ENCODE data around the gene RICTOR.

Gene RICTOR

DNA sequence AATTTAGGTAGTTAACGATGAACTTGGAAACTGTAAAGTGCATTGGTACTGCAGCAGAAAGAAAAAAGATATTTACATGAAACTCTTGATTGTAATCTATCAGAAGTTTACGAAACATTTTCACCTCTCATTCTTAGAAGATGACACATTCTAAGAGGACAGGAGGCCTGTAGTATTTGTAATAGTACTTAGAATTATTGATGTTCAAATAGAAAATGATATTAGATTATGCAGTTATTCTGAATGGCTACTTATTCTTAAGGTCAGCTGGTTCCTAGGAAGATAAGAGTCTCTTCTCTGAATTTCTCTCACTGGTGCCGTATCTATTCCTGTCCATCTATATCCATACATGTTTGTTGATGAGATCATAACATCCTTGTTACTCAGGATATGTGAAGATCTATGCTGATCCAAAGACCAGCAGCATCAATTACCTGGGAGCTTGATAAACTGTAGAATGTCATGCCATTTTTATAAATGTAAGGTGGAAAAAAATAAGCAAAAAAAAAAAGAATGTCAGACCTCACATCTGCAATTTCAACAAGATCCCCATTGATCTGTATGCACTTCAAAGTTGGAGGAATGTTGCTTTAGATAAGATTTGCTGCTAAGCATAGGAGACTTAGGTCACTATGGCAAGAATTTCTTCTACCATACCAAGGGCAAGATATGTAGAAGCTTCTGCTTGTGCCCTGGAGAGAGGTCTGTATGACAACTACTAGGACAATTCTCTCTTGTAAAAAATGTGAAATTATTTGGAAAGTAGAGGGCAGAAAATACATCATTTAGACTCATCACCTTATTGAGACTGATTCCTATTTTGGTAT lies 42.4 kb upstream of the RICTOR start:
- Histone ChIP-seq H3K4me1 (ENCODE audit: control insufficient read depth, insufficient read depth, low read length) (0 out of 2 replicates have a peak, but pooled peaks cover 3% of the 10 kb centered on the region), H3K36me3 (ENCODE audit: control insufficient read depth in 2 of 2, insufficient read depth in 1 of 2, low read length in 2 of 2) (no peaks in the 10 kb centered on the region), H3K9me3 (ENCODE audit: control insufficient read depth, insufficient read depth, low read depth, low read length) (no peaks in the 10 kb centered on the region), H3K4me3 (ENCODE audit: low read depth, low read length) (no peak overlapping the region), H3K27ac (ENCODE audit: extremely low read depth, low read depth, low read length) (no peak overlapping the region)
- ChIA-PET POLR2A (no interaction called here), CTCF (interaction anchor here (0.6 to 0.7 kb wide), 2 partner anchors 518 to 1688 kb away, joined by 3 to 6 read pairs; no protein-coding TSS in a partner anchor)
- no peak for TF ChIP-seq ZNF292 (tag by site-specific recombination; IDR thresholded peaks at IDR 0.05; ENCODE audit: borderline replicate concordance, low read depth)
- TF ChIP-seq MEIS1 (CRISPR knock-in tag; IDR thresholded peaks at IDR 0.05; ENCODE audit: borderline replicate concordance), result no peak
- TF ChIP-seq, protein P1, sequence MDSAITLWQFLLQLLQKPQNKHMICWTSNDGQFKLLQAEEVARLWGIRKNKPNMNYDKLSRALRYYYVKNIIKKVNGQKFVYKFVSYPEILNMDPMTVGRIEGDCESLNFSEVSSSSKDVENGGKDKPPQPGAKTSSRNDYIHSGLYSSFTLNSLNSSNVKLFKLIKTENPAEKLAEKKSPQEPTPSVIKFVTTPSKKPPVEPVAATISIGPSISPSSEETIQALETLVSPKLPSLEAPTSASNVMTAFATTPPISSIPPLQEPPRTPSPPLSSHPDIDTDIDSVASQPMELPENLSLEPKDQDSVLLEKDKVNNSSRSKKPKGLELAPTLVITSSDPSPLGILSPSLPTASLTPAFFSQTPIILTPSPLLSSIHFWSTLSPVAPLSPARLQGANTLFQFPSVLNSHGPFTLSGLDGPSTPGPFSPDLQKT (IDR thresholded peaks at IDR 0.05; ENCODE audit: borderline replicate concordance, low read depth, low read length), result no peak
- TF ChIP-seq ZNF792 (tag by site-specific recombination; IDR thresholded peaks at IDR 0.05), result no peak
- TF ChIP-seq SCRT1 (tag by site-specific recombination; IDR thresholded peaks at IDR 0.05; ENCODE audit: borderline replicate concordance), result no peak
- TF ChIP-seq ZFP41 (tag by site-specific recombination; IDR thresholded peaks at IDR 0.05; ENCODE audit: borderline replicate concordance), result no peak
- TF ChIP-seq, protein P2, sequence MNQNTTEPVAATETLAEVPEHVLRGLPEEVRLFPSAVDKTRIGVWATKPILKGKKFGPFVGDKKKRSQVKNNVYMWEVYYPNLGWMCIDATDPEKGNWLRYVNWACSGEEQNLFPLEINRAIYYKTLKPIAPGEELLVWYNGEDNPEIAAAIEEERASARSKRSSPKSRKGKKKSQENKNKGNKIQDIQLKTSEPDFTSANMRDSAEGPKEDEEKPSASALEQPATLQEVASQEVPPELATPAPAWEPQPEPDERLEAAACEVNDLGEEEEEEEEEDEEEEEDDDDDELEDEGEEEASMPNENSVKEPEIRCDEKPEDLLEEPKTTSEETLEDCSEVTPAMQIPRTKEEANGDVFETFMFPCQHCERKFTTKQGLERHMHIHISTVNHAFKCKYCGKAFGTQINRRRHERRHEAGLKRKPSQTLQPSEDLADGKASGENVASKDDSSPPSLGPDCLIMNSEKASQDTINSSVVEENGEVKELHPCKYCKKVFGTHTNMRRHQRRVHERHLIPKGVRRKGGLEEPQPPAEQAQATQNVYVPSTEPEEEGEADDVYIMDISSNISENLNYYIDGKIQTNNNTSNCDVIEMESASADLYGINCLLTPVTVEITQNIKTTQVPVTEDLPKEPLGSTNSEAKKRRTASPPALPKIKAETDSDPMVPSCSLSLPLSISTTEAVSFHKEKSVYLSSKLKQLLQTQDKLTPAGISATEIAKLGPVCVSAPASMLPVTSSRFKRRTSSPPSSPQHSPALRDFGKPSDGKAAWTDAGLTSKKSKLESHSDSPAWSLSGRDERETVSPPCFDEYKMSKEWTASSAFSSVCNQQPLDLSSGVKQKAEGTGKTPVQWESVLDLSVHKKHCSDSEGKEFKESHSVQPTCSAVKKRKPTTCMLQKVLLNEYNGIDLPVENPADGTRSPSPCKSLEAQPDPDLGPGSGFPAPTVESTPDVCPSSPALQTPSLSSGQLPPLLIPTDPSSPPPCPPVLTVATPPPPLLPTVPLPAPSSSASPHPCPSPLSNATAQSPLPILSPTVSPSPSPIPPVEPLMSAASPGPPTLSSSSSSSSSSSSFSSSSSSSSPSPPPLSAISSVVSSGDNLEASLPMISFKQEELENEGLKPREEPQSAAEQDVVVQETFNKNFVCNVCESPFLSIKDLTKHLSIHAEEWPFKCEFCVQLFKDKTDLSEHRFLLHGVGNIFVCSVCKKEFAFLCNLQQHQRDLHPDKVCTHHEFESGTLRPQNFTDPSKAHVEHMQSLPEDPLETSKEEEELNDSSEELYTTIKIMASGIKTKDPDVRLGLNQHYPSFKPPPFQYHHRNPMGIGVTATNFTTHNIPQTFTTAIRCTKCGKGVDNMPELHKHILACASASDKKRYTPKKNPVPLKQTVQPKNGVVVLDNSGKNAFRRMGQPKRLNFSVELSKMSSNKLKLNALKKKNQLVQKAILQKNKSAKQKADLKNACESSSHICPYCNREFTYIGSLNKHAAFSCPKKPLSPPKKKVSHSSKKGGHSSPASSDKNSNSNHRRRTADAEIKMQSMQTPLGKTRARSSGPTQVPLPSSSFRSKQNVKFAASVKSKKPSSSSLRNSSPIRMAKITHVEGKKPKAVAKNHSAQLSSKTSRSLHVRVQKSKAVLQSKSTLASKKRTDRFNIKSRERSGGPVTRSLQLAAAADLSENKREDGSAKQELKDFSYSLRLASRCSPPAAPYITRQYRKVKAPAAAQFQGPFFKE (tag by site-specific recombination; IDR thresholded peaks at IDR 0.05; ENCODE audit: borderline replicate concordance), result no peak
- TF ChIP-seq ZNF473 (tag by site-specific recombination; IDR thresholded peaks at IDR 0.05), result no peak
- no peak for TF ChIP-seq ZNF558 (tag by site-specific recombination; IDR thresholded peaks at IDR 0.05)
- no peak for TF ChIP-seq ZNF777 (tag by site-specific recombination; IDR thresholded peaks at IDR 0.05; ENCODE audit: borderline replicate concordance)
- TF ChIP-seq ZBTB17 (tag by site-specific recombination; IDR thresholded peaks at IDR 0.05), result no peak
- TF ChIP-seq ZBTB20 (tag by site-specific recombination; IDR thresholded peaks at IDR 0.05), result no peak
- TF ChIP-seq ZNF521 (tag by site-specific recombination; IDR thresholded peaks at IDR 0.05), result no peak
- no peak for TF ChIP-seq ZNF510 (tag by site-specific recombination; IDR thresholded peaks at IDR 0.05; ENCODE audit: insufficient replicate concordance)
- no peak for TF ChIP-seq SP7 (tag by site-specific recombination; IDR thresholded peaks at IDR 0.05)
- no peak for TF ChIP-seq ZNF121 (tag by site-specific recombination; IDR thresholded peaks at IDR 0.05)

DNA sequence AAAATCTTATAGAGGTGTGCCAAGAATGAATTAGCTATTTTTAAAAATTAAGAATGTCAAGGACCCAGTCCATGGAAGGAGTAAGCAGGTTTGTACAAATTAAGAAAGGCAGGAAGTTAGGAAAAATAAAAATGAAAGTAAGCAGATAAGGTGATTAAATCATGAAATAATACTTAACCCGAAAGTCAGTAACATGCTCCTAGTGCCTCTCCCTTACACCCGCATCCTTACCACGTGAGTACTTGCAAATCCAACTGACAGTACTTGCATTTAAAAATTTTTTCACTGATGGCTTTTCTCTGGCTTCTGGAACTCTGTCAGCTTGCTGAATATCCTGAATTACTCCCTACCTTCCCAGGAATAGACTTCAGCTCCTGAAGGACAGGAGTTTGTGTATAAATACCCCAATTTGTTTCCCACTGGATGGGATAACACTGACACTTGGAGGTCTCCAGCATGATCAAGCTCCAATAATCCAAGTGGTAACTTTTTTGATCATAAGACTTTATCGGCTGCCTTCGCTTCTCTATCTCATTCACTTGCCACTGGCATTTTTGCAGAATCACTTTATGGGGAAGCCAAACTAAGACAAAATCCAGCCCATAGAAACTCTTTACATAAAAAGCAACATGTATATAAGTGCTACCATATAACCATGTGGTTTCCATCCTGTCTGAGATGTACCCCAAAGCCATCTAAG lies 41.6 kb upstream of the RICTOR start:
- Histone ChIP-seq H3K9me3 (ENCODE audit: control insufficient read depth, insufficient read depth, low read depth, low read length) (no peaks in the 10 kb centered on the region), H3K27ac (ENCODE audit: extremely low read depth, low read depth, low read length) (no peak overlapping the region), H3K36me3 (ENCODE audit: control insufficient read depth in 2 of 2, insufficient read depth in 1 of 2, low read length in 2 of 2) (no peaks in the 10 kb centered on the region), H3K4me3 (ENCODE audit: low read depth, low read length) (no peak overlapping the region), H3K4me1 (ENCODE audit: control insufficient read depth, insufficient read depth, low read length) (0 out of 2 replicates have a peak, but pooled peaks cover 3% of the 10 kb centered on the region)
- CTCF ChIA-PET, result interaction anchor here (0.7 to 1.1 kb wide), 2 partner anchors 40 to 333 kb away, joined by 3 read pairs; no protein-coding TSS in a partner anchor
- POLR2A ChIA-PET, result interaction anchor here (0.7 kb wide), 1 partner anchor 330 kb away, joined by 3 read pairs; no protein-coding TSS in a partner anchor
- TF ChIP-seq, protein P3, sequence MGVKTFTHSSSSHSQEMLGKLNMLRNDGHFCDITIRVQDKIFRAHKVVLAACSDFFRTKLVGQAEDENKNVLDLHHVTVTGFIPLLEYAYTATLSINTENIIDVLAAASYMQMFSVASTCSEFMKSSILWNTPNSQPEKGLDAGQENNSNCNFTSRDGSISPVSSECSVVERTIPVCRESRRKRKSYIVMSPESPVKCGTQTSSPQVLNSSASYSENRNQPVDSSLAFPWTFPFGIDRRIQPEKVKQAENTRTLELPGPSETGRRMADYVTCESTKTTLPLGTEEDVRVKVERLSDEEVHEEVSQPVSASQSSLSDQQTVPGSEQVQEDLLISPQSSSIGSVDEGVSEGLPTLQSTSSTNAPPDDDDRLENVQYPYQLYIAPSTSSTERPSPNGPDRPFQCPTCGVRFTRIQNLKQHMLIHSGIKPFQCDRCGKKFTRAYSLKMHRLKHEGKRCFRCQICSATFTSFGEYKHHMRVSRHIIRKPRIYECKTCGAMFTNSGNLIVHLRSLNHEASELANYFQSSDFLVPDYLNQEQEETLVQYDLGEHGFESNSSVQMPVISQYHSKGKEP (tag by site-specific recombination; IDR thresholded peaks at IDR 0.05), result no peak
- TF ChIP-seq KLF9 (tag by site-specific recombination; IDR thresholded peaks at IDR 0.05; ENCODE audit: low read depth) (no peak), ZNF394 (tag by site-specific recombination; IDR thresholded peaks at IDR 0.05; ENCODE audit: borderline replicate concordance) (no peak), HOXD13 (CRISPR knock-in tag; IDR thresholded peaks at IDR 0.05; ENCODE audit: borderline replicate concordance) (no peak), BCL11B (tag by site-specific recombination; IDR thresholded peaks at IDR 0.05; ENCODE audit: low read depth) (no peak), KLF10 (tag by site-specific recombination; IDR thresholded peaks at IDR 0.05) (no peak), MEIS1 (CRISPR knock-in tag; IDR thresholded peaks at IDR 0.05; ENCODE audit: borderline replicate concordance) (no peak), ZNF248 (tag by site-specific recombination; IDR thresholded peaks at IDR 0.05) (no peak), ZNF341 (tag by site-specific recombination; IDR thresholded peaks at IDR 0.05; ENCODE audit: low read depth) (no peak), ZNF324 (tag by site-specific recombination; IDR thresholded peaks at IDR 0.05) (no peak), ZNF777 (tag by site-specific recombination; IDR thresholded peaks at IDR 0.05; ENCODE audit: borderline replicate concordance) (no peak)
